Body of pancreas (tissue), 4 donors: Measurements from ENCODE around the gene TMEM221. TPM values are rescaled to one million over a fixed set of nuclear protein-coding genes. Genes with fewer than 3 reads are reported as not detected.
"Not testable (repeated sequence)": the region's sequence is repeated elsewhere in the genome, so short reads cannot be mapped to it uniquely, and the experiment has no call there.

Experiments used
- ATAC-seq: fragments of 150-250 bp; one replicate; pipeline ENCODE4 v1.9.1; 2016
- DNase-seq, 4 donors: peaks; one replicate each; pipeline ENCODE4 v3.0.0-alpha.2; 2019
- H3K27ac ChIP-seq, 4 donors: fragments of 200-600 bp; sonication (generic); 1 replicate in 3 of 4; 2 replicates in 1 of 4; pipeline versions ENCODE4 v1.5.1 to v1.6.1; 2016 to 2019; ENCODE audit warnings: mild to moderate bottlenecking in 1 of 4, mixed read lengths in 1 of 4, moderate library complexity in 1 of 4
- H3K27me3 ChIP-seq, 2 donors: fragments of 200-600 bp; sonication (generic); one replicate each; pipeline ENCODE4 v1.6.0; 2016; ENCODE audit warnings: mild to moderate bottlenecking in 1 of 2
- H3K36me3 ChIP-seq, 2 donors: fragments of 200-600 bp; sonication (generic); replicated peaks in 1 of 2; 2 replicates each; pipeline ENCODE4 v1.5.1; 2016; ENCODE audit warnings: low read depth in 2 of 2; ENCODE audit not compliant: insufficient read depth in 1 of 2
- H3K4me1 ChIP-seq: fragments of 200-600 bp; sonication (generic); one replicate; pipeline ENCODE4 v1.6.0; 2016
- H3K4me3 ChIP-seq, 2 donors: fragments of 200-600 bp; sonication (generic); 1 replicate in 1 of 2; 2 replicates in 1 of 2; pipeline ENCODE4 v1.5.1; 2016 to 2019
- H3K9me3 ChIP-seq, 3 donors: fragments of 200-600 bp; sonication (generic); 1 replicate in 2 of 3; 2 replicates in 1 of 3; pipeline ENCODE4 v1.5.1; 2016
- POLR2A ChIP-seq, 3 donors: fragments of 450-650 bp; IDR thresholded peaks; one replicate each; pipeline ENCODE4 v1.6.1; 2016; ENCODE audit warnings: antibody characterized with exemption in 3 of 3, mild to moderate bottlenecking in 2 of 3
- WGBS, 2 donors: methylation state at CpG; one replicate each; pipeline ENCODE4 v1.1.5; 2017; 5-methylcytosine and 5-hydroxymethylcytosine counted together
- intact Hi-C: fragments of 100-400 bp; cut with DNase I; formaldehyde crosslinking; loops from one replicate; pipeline ENCODE4 v1.15.1; 2023
- total RNA-seq, 2 donors: library from RNA; depleted of rRNA; stranded (reverse); fragments of >200 nt; gene quantifications; one replicate each; pipeline ENCODE4 v1.1.0, GENCODE V29; 2016
- TF ChIP-seq, protein P1 (sequence below), 7 experiments: fragments of 450-650 bp in 4 of 7; fragments of 200-600 bp in 3 of 7; sonication (generic) in 3 of 7; IDR thresholded peaks; one replicate each; pipeline ENCODE4 v1.5.1; 2016 to 2019; ENCODE audit warnings: antibody characterized with exemption in 7 of 7

The TMEM221 gene
- total RNA-seq, 2 donors from 2014 or later = 0.52 TPM; not detected in 1

DNA sequence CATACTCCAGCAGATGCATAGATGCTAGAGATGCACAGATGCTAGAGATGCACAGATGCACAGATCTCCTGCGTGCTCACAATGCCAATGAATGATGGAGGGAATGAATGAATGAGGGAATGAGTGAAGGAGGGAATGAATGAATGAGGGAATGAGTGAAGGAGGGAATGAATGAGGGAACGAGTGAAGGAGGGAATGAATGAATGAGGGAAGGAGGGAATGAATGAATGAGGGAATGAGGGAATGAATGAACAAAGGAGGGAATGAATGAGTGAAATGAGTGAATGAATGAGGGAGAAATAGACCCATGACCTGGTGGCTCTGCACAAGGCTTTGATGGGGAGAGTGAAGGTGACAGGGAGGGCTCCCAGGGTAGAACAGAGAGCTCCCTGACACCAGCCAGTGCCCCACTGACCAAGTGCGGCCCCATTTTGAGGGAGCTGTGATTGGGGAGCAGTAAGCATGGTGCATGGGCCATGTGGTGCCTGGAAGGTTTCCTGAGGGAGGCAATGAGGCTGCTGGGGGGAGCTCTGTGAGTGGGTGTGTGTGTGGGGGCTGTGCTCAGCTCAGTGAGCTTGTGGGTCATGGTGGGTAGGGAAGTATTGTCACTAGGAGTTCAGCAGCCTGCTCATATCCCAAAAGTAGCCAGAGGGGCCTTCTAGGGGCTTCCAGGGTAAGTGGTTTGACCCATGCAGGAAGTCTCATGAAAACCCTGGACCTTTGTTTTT lies 34.6 kb upstream of the TMEM221 start:
- Histone ChIP-seq H3K27ac (no peak overlapping the region), H3K4me1 (peaks cover 6% of the 10 kb centered on the region), H3K27me3 (no peaks in the 10 kb centered on the region), H3K4me3 (no peak overlapping the region), H3K36me3 (no peaks in the 10 kb centered on the region), H3K9me3 (no peaks in the 10 kb centered on the region)
- intact Hi-C loops = no loop called here
- DNase-seq (no peak), ATAC-seq (no peak)
- WGBS, 2 donors = 76 to 80% methylated on average over 3 of the region's 3 CpGs
- TF ChIP-seq, protein P1, sequence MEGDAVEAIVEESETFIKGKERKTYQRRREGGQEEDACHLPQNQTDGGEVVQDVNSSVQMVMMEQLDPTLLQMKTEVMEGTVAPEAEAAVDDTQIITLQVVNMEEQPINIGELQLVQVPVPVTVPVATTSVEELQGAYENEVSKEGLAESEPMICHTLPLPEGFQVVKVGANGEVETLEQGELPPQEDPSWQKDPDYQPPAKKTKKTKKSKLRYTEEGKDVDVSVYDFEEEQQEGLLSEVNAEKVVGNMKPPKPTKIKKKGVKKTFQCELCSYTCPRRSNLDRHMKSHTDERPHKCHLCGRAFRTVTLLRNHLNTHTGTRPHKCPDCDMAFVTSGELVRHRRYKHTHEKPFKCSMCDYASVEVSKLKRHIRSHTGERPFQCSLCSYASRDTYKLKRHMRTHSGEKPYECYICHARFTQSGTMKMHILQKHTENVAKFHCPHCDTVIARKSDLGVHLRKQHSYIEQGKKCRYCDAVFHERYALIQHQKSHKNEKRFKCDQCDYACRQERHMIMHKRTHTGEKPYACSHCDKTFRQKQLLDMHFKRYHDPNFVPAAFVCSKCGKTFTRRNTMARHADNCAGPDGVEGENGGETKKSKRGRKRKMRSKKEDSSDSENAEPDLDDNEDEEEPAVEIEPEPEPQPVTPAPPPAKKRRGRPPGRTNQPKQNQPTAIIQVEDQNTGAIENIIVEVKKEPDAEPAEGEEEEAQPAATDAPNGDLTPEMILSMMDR (IDR thresholded peaks at IDR 0.05) = no peak
- no peak for TF ChIP-seq POLR2A (IDR thresholded peaks at IDR 0.05)

DNA sequence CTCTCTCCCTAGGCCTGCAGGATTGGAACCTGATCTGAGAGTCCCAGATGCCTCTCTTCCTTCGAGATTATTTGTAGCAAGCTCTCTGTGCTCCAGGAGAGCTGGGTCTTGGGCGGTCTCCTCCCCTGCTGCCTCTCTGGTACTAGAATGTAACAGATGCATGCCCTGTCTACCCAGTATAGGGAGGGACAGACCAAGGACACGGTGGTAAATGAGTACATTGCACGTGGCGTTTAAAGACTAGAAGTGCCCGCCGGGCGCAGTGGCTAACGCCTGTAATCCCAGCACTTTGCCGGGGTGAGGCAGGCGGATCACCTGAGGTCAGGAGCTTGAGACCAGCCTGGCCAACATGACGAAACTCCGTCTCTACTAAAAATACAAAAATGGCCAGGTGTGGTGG lies 33.5 kb upstream of the TMEM221 start:
- DNase-seq = no peak
- intact Hi-C loops = no loop called here
- H3K4me1 ChIP-seq = no peaks in the 10 kb centered on the region
- ATAC-seq = no peak
- TF ChIP-seq, protein P1 (IDR thresholded peaks at IDR 0.05) = no peak
- TF ChIP-seq POLR2A (IDR thresholded peaks at IDR 0.05) = no peak
- H3K9me3 ChIP-seq = no peaks in the 10 kb centered on the region
- no peak overlapping the region for H3K4me3 ChIP-seq
- no peaks in the 10 kb centered on the region for H3K36me3 ChIP-seq
- no peak overlapping the region for H3K27ac ChIP-seq
- 60 to 84% methylated on average over 1 to 13 of the region's 13 CpGs for WGBS, 2 donors
- H3K27me3 ChIP-seq = no peaks in the 10 kb centered on the region

DNA sequence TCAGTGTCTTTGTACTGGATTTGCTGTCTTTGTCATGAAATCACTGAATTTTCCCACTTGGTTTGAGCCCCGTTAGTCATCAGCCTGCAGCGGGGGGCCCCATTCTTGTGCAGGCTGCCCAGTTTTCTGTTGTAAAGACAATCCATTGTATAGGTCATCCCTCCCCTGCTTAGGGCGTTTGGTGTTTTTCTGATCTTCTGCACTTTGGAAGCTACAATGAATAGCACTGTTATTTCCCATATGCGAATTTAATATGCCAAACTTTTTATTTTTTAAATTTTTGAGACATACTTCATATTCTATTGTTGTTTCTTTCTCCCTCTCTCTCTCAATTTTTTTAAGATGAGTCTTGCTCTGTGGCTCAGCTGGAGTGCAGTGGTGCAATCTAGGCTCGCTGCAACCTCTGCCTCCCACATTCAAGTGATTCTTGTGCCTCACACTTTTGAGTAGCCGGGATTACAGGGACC lies 30.9 kb upstream of the TMEM221 start:
- no peak overlapping the region for H3K27ac ChIP-seq
- no peaks in the 10 kb centered on the region for H3K9me3 ChIP-seq
- 74 to 77% methylated on average over 6 of the region's 6 CpGs for WGBS, 2 donors
- ATAC-seq (no peak), DNase-seq (no peak)
- intact Hi-C loops = no loop called here
- H3K4me3 ChIP-seq = no peak overlapping the region
- peaks cover 17% of the 10 kb centered on the region for H3K4me1 ChIP-seq
- H3K27me3 ChIP-seq = no peaks in the 10 kb centered on the region
- TF ChIP-seq, protein P1 (IDR thresholded peaks at IDR 0.05) = no peak
- no peak for TF ChIP-seq POLR2A (IDR thresholded peaks at IDR 0.05)
- no peaks in the 10 kb centered on the region for H3K36me3 ChIP-seq

DNA sequence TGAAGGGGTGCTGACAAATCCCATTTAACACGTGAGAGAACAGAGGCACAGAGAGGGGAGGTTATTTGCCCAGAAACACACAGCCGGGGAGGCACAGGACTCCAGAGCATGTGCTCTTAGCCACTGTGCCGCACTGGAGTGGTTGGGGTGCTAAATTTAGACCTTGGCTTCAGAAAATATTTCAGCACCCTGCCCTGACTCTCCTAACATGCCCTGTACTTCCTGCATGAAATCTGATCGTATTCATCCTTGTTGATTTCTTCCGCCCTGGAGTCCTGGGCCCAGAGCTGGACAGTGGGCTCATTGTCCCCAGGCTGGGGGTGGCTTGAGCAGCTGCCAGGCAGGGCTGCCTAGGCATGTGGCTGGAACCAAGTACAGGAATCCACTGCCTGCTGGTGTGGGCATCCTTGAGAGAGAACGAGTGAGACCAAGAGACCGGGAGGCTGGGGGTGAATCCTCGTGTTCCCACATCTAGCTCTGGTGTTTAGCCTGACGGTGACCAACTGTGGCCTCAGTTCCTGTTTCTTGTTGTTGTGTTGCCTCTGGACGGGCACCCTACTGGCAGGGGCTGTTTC lies 27.2 kb upstream of the TMEM221 start:
- Histone ChIP-seq H3K27ac (peak overlapping the region; percentile 58 to 91 (median 82)), H3K4me1 (peaks cover 31% of the 10 kb centered on the region), H3K36me3 (no peaks in the 10 kb centered on the region), H3K4me3 (no peak overlapping the region), H3K9me3 (no peaks in the 10 kb centered on the region), H3K27me3 (no peaks in the 10 kb centered on the region)
- intact Hi-C loops = no loop called here
- ATAC-seq (peak; percentile 91), DNase-seq (peak; percentile 69 to 85 (median 82))
- TF ChIP-seq, protein P1 (IDR thresholded peaks at IDR 0.05) = no peak
- TF ChIP-seq POLR2A (IDR thresholded peaks at IDR 0.05) = peak in 2 of 3 donors; percentile 38 to 45
- WGBS, 2 donors = 28 to 31% methylated on average over 6 to 10 of the region's 10 CpGs

DNA sequence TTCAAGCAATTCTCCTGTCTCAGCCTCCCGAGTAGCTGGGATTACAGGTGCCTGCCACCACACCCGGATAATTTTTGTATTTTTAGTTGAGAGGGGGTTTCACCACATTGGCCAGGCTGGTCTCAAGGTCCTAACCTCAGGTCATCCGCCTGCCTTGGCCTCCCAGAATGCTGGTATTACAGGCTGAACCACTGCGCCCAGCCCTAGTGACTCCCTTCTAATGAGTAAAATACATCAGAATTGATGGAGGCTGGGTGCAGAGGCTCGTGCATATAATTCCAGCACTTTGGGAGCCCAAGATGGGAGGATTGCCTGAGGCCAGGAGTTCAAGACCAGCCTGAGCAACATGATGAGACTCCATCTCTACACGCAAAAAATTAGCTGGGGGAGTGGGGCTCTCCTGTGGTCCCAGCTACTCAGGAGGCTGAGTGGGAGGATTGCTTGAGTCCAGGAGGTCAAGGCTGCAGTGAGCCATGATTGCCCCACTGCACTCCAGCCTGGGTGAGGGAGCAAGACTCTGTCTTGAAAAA lies 26.6 kb upstream of the TMEM221 start:
- H3K36me3 ChIP-seq, DNase-seq, H3K9me3 ChIP-seq, H3K27me3 ChIP-seq, ATAC-seq, H3K4me3 ChIP-seq, intact Hi-C loops: not testable (repeated sequence)
- H3K27ac ChIP-seq = peak overlapping the region in 3 of 4 donors; percentile 75 to 91 (median 88)
- WGBS, 2 donors = 59 to 65% methylated on average over 4 to 6 of the region's 6 CpGs
- peaks cover 31% of the 10 kb centered on the region for H3K4me1 ChIP-seq
